ENCODE data around the gene SLC38A2.

DNA sequence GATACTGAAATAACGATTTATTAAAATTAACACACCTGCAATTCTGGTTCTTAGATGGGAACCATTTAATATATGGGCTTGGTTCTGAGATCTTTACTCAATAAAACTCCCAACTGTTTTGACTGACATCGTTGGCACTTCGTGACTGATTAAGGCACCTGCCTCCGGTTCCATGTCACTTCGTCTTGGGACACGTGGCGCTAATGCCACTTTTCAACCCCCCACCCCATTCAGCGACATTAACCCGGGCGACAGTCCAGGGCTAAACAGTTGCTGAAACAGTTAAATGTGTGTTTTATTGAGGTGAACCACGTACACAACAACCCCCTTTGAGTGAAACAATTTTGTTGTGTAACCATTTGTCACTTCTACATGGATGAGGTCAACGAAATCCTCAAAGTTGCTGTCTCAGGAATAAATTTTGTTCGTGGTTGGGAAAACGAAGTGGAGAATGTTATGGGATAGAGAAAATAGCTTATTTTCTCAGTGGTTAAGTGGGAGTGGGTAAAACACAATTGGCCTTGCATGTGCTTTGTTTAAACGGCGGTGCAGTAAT lies 9.9 kb upstream of the SLC38A2 start:
- TF ChIP-seq CTCF (IDR thresholded peaks at IDR 0.05) (no peak), ZFX (IDR thresholded peaks at IDR 0.05; ENCODE audit: borderline replicate concordance) (no peak)
